ENCODE results near the gene MEGF11.

MEGF11 gene

GRCh38 chr15:66038387-66039116 is 215.0 kb downstream of the MEGF11 start:
- no peak overlapping the region for H3K4me3 ChIP-seq (ENCODE audit: low read length)
- no peak for TF ChIP-seq CTCF (conservative IDR thresholded peaks at IDR 0.05; ENCODE audit: low read depth, low read length)
- no peak for DNase-seq (ENCODE audit: low read depth)

GRCh38 chr15:66036859-66037258 is 216.7 kb downstream of the MEGF11 start:
- H3K4me3 ChIP-seq (ENCODE audit: low read length), result no peak overlapping the region
- no peak for DNase-seq (ENCODE audit: low read depth)
- no peak for TF ChIP-seq CTCF (conservative IDR thresholded peaks at IDR 0.05; ENCODE audit: low read depth, low read length)

DNA sequence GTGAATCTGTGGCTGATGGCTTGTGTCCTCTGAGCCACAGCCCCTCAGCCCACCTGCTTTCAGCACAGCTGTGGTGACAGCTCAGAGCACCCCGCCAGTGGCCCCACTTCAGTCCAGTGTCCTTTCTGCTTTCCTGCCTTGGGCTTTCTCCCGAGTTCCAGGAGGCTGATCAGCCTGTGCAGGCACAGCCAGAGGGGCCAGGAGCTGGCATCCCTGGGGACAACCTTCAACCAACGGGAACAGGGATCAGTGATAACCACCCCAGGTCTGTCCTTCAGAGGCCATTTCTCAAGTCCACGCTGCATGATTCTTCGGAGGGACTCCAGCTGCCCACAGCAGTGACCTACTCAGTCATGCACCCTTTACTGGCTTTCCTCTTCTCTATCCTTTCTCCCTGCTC is 217.6 kb downstream of the MEGF11 start:
- no peak overlapping the region for H3K4me3 ChIP-seq (ENCODE audit: low read length)
- TF ChIP-seq CTCF (conservative IDR thresholded peaks at IDR 0.05; ENCODE audit: low read depth, low read length), result no peak
- DNase-seq (ENCODE audit: low read depth), result no peak

GRCh38 chr15:66033143-66033542 is 220.4 kb downstream of the MEGF11 start:
- TF ChIP-seq CTCF (conservative IDR thresholded peaks at IDR 0.05; ENCODE audit: low read depth, low read length), result no peak
- H3K4me3 ChIP-seq (ENCODE audit: low read length), result no peak overlapping the region
- no peak for DNase-seq (ENCODE audit: low read depth)

GRCh38 chr15:66032006-66032405 is 221.5 kb downstream of the MEGF11 start:
- H3K4me3 ChIP-seq (ENCODE audit: low read length), result no peak overlapping the region
- DNase-seq (ENCODE audit: low read depth), result no peak
- TF ChIP-seq CTCF (conservative IDR thresholded peaks at IDR 0.05; ENCODE audit: low read depth, low read length), result no peak

DNA sequence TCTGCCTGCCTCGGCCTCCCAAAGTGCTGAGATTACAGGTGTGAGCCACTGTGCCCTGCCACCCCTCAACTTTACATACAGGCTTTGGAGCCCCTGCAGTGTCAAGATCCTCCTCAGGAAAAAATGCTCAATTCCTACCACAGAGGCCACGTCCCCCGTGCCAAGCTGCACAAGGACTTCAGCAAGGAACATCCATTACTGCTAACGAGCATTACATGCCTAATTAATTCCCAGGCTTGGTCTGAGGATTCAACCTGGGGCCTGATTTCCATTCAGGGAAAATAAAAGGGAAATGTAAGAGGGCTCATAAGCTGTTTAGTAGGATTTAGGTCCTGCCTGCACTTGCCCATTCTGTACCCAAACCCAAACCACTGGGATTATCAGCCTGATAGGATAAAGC is 222.9 kb downstream of the MEGF11 start:
- DNase-seq (ENCODE audit: low read depth), result no peak
- H3K4me3 ChIP-seq (ENCODE audit: low read length), result no peak overlapping the region
- no peak for TF ChIP-seq CTCF (conservative IDR thresholded peaks at IDR 0.05; ENCODE audit: low read depth, low read length)

DNA sequence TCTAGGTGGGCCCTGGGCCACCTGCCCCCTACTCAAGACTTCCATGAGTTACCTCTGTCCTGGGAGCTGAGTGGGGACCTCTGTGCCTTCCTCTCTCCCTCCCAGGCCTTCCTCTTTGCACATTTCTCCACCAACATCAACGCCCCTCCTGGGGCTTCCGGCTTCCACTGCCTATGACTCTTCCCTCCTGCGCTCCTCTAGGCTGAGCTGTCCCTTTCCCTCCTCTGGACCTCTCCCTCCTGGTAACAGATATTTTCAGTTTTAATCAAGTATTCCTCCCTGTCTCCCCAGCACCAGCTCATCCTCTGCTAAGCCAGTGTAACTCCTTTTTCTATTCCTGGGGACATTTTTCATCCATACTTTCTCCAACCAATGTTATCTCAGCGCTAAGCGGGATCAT is 223.9 kb downstream of the MEGF11 start:
- no peak for TF ChIP-seq CTCF (conservative IDR thresholded peaks at IDR 0.05; ENCODE audit: low read depth, low read length)
- no peak overlapping the region for H3K4me3 ChIP-seq (ENCODE audit: low read length)
- no peak for DNase-seq (ENCODE audit: low read depth)

All from retinal pigment epithelial cell (primary cell).